ENCODE results near the gene SHOC1.
"Not testable (repeated sequence)": the region's sequence is repeated elsewhere in the genome, so short reads cannot be mapped to it uniquely, and the experiment has no call there.

Gene SHOC1

GRCh38 chr9:111828193-111828592 lies 33.5 kb upstream of the SHOC1 start:
- H3K36me3 ChIP-seq (ENCODE audit: insufficient read depth, low read length), result no peaks in the 10 kb centered on the region
- no peak overlapping the region for H3K27ac ChIP-seq (ENCODE audit: low read depth, low read length)
- no peaks in the 10 kb centered on the region for H3K27me3 ChIP-seq (ENCODE audit: control insufficient read depth in 1 of 2, insufficient read depth in 2 of 2, low read length in 2 of 2)
- no peak overlapping the region for H3K4me3 ChIP-seq (ENCODE audit: low read depth in 1 of 2, low read length in 2 of 2)
- H3K9ac ChIP-seq (ENCODE audit: low read length), result no peak overlapping the region
- no peaks in the 10 kb centered on the region for H3K4me1 ChIP-seq (ENCODE audit: insufficient read depth, low read length)
- H3K9me3 ChIP-seq (ENCODE audit: low read length), result no peaks in the 10 kb centered on the region

GRCh38 chr9:111825468-111826145 lies 30.9 kb upstream of the SHOC1 start:
- Histone ChIP-seq H3K4me1 (ENCODE audit: insufficient read depth, low read length) (no peaks in the 10 kb centered on the region), H3K9me3 (ENCODE audit: low read length) (no peaks in the 10 kb centered on the region), H3K27me3 (ENCODE audit: control insufficient read depth in 1 of 2, insufficient read depth in 2 of 2, low read length in 2 of 2) (no peaks in the 10 kb centered on the region), H3K27ac (ENCODE audit: low read depth, low read length) (no peak overlapping the region), H3K36me3 (ENCODE audit: insufficient read depth, low read length) (no peaks in the 10 kb centered on the region), H3K9ac (ENCODE audit: low read length) (no peak overlapping the region), H3K4me3 (ENCODE audit: low read depth in 1 of 2, low read length in 2 of 2) (no peak overlapping the region)

- H3K27ac ChIP-seq (ENCODE audit: low read depth, low read length), result no peak overlapping the region
Measured at GRCh38 chr9:111821006-111821528, 26.3 kb upstream of the SHOC1 start.

GRCh38 chr9:111819360-111819759 lies 24.6 kb upstream of the SHOC1 start:
- no peaks in the 10 kb centered on the region for H3K4me1 ChIP-seq (ENCODE audit: insufficient read depth, low read length)
- no peaks in the 10 kb centered on the region for H3K27me3 ChIP-seq (ENCODE audit: control insufficient read depth in 1 of 2, insufficient read depth in 2 of 2, low read length in 2 of 2)
- H3K9ac ChIP-seq (ENCODE audit: low read length), result no peak overlapping the region
- H3K9me3 ChIP-seq (ENCODE audit: low read length), result no peaks in the 10 kb centered on the region
- H3K4me3 ChIP-seq (ENCODE audit: low read depth in 1 of 2, low read length in 2 of 2), result no peak overlapping the region
- no peak overlapping the region for H3K27ac ChIP-seq (ENCODE audit: low read depth, low read length)
- no peaks in the 10 kb centered on the region for H3K36me3 ChIP-seq (ENCODE audit: insufficient read depth, low read length)

More at GRCh38 chr9:111821006-111821528, 26.3 kb upstream of the SHOC1 start:
- Histone ChIP-seq H3K36me3 (ENCODE audit: insufficient read depth, low read length) (no peaks in the 10 kb centered on the region), H3K4me1 (ENCODE audit: insufficient read depth, low read length) (no peaks in the 10 kb centered on the region), H3K27me3 (ENCODE audit: control insufficient read depth in 1 of 2, insufficient read depth in 2 of 2, low read length in 2 of 2) (no peaks in the 10 kb centered on the region), H3K9ac (ENCODE audit: low read length) (no peak overlapping the region), H3K9me3 (ENCODE audit: low read length) (no peaks in the 10 kb centered on the region), H3K4me3 (ENCODE audit: low read depth in 1 of 2, low read length in 2 of 2) (no peak overlapping the region)

- H3K4me1 ChIP-seq (ENCODE audit: insufficient read depth, low read length), result no peaks in the 10 kb centered on the region
- no peaks in the 10 kb centered on the region for H3K27me3 ChIP-seq (ENCODE audit: control insufficient read depth in 1 of 2, insufficient read depth in 2 of 2, low read length in 2 of 2)
- no peaks in the 10 kb centered on the region for H3K36me3 ChIP-seq (ENCODE audit: insufficient read depth, low read length)
- no peak overlapping the region for H3K4me3 ChIP-seq (ENCODE audit: low read depth in 1 of 2, low read length in 2 of 2)
- no peaks in the 10 kb centered on the region for H3K9me3 ChIP-seq (ENCODE audit: low read length)
- H3K27ac ChIP-seq (ENCODE audit: low read depth, low read length), result no peak overlapping the region
- H3K9ac ChIP-seq (ENCODE audit: low read length), result no peak overlapping the region
Measured at GRCh38 chr9:111815285-111816070, 20.7 kb upstream of the SHOC1 start.

GRCh38 chr9:111812337-111812736 lies 17.6 kb upstream of the SHOC1 start:
- no peak overlapping the region for H3K4me3 ChIP-seq (ENCODE audit: low read depth in 1 of 2, low read length in 2 of 2)
- no peaks in the 10 kb centered on the region for H3K36me3 ChIP-seq (ENCODE audit: insufficient read depth, low read length)
- H3K4me1 ChIP-seq (ENCODE audit: insufficient read depth, low read length), result no peaks in the 10 kb centered on the region
- no peaks in the 10 kb centered on the region for H3K9me3 ChIP-seq (ENCODE audit: low read length)
- H3K27ac ChIP-seq (ENCODE audit: low read depth, low read length), result no peak overlapping the region
- no peak overlapping the region for H3K9ac ChIP-seq (ENCODE audit: low read length)
- no peaks in the 10 kb centered on the region for H3K27me3 ChIP-seq (ENCODE audit: control insufficient read depth in 1 of 2, insufficient read depth in 2 of 2, low read length in 2 of 2)

- Histone ChIP-seq H3K9me3 (ENCODE audit: low read length) (no peaks in the 10 kb centered on the region), H3K36me3 (ENCODE audit: insufficient read depth, low read length) (no peaks in the 10 kb centered on the region), H3K4me3 (ENCODE audit: low read depth in 1 of 2, low read length in 2 of 2) (no peak overlapping the region), H3K27ac (ENCODE audit: low read depth, low read length) (no peak overlapping the region), H3K9ac (ENCODE audit: low read length) (no peak overlapping the region), H3K4me1 (ENCODE audit: insufficient read depth, low read length) (no peaks in the 10 kb centered on the region), H3K27me3 (ENCODE audit: control insufficient read depth in 1 of 2, insufficient read depth in 2 of 2, low read length in 2 of 2) (no peaks in the 10 kb centered on the region)
Measured at GRCh38 chr9:111810908-111811307, 16.2 kb upstream of the SHOC1 start.

- not testable (repeated sequence) for H3K4me3 ChIP-seq (ENCODE audit: low read depth in 1 of 2, low read length in 2 of 2); H3K9me3 ChIP-seq (ENCODE audit: low read length); H3K36me3 ChIP-seq (ENCODE audit: insufficient read depth, low read length); H3K9ac ChIP-seq (ENCODE audit: low read length); H3K27ac ChIP-seq (ENCODE audit: low read depth, low read length); H3K4me1 ChIP-seq (ENCODE audit: insufficient read depth, low read length); H3K27me3 ChIP-seq (ENCODE audit: control insufficient read depth in 1 of 2, insufficient read depth in 2 of 2, low read length in 2 of 2)
Measured at GRCh38 chr9:111810415-111810814, 15.7 kb upstream of the SHOC1 start.

- Histone ChIP-seq H3K4me1 (ENCODE audit: insufficient read depth, low read length) (no peaks in the 10 kb centered on the region), H3K9me3 (ENCODE audit: low read length) (no peaks in the 10 kb centered on the region), H3K36me3 (ENCODE audit: insufficient read depth, low read length) (no peaks in the 10 kb centered on the region), H3K9ac (ENCODE audit: low read length) (no peak overlapping the region), H3K27me3 (ENCODE audit: control insufficient read depth in 1 of 2, insufficient read depth in 2 of 2, low read length in 2 of 2) (no peaks in the 10 kb centered on the region), H3K27ac (ENCODE audit: low read depth, low read length) (no peak overlapping the region), H3K4me3 (ENCODE audit: low read depth in 1 of 2, low read length in 2 of 2) (no peak overlapping the region)
Measured at GRCh38 chr9:111807197-111807596, 12.5 kb upstream of the SHOC1 start.

GRCh38 chr9:111806259-111806658 lies 11.5 kb upstream of the SHOC1 start:
- Histone ChIP-seq H3K9me3 (ENCODE audit: low read length) (no peaks in the 10 kb centered on the region), H3K27me3 (ENCODE audit: control insufficient read depth in 1 of 2, insufficient read depth in 2 of 2, low read length in 2 of 2) (no peaks in the 10 kb centered on the region), H3K27ac (ENCODE audit: low read depth, low read length) (no peak overlapping the region), H3K9ac (ENCODE audit: low read length) (no peak overlapping the region), H3K4me3 (ENCODE audit: low read depth in 1 of 2, low read length in 2 of 2) (no peak overlapping the region), H3K4me1 (ENCODE audit: insufficient read depth, low read length) (no peaks in the 10 kb centered on the region), H3K36me3 (ENCODE audit: insufficient read depth, low read length) (no peaks in the 10 kb centered on the region)

GRCh38 chr9:111805830-111806241 lies 11.1 kb upstream of the SHOC1 start:
- Histone ChIP-seq H3K27me3 (ENCODE audit: control insufficient read depth in 1 of 2, insufficient read depth in 2 of 2, low read length in 2 of 2) (no peaks in the 10 kb centered on the region), H3K4me3 (ENCODE audit: low read depth in 1 of 2, low read length in 2 of 2) (no peak overlapping the region), H3K36me3 (ENCODE audit: insufficient read depth, low read length) (no peaks in the 10 kb centered on the region), H3K27ac (ENCODE audit: low read depth, low read length) (no peak overlapping the region), H3K9ac (ENCODE audit: low read length) (no peak overlapping the region), H3K4me1 (ENCODE audit: insufficient read depth, low read length) (no peaks in the 10 kb centered on the region), H3K9me3 (ENCODE audit: low read length) (no peaks in the 10 kb centered on the region)

Measured in muscle layer of colon (tissue), 2 donors.